Measurements from ENCODE around the gene IMP3. TPM values are rescaled to one million over a fixed set of nuclear protein-coding genes. Genes with fewer than 3 reads are reported as not detected.

IMP3 gene
- total RNA-seq, 1 experiment from 2014 or later = 56.0 TPM

GRCh38 chr15:75675579-75676404 lies 35.8 kb upstream of the IMP3 start:
- ChIA-PET CTCF (no interaction called here), POLR2A (interaction anchor here (0.5 kb wide), 1 partner anchor 143 kb away, joined by 6 read pairs; no protein-coding TSS in a partner anchor)
- no TSS peak for BruUV-seq (replicated peaks)
- H3K9me3 ChIP-seq (ENCODE audit: control insufficient read depth, insufficient read depth, low read depth, low read length) = no peaks in the 10 kb centered on the region
- no peak overlapping the region for H3K4me3 ChIP-seq (ENCODE audit: low read depth in 2 of 2, low read length in 2 of 2)
- no peaks in the 10 kb centered on the region for H3K36me3 ChIP-seq (ENCODE audit: control insufficient read depth, insufficient read depth, low read length)
- ATAC-seq (no peak), DNase-seq (ENCODE audit: low read depth, low spot score) (no peak)
- no peaks in the 10 kb centered on the region for H3K27me3 ChIP-seq (ENCODE audit: control insufficient read depth, insufficient read depth, low read length)
- peaks cover 25% of the 10 kb centered on the region for H3K4me1 ChIP-seq (ENCODE audit: control insufficient read depth, insufficient read depth, low read length)
- intact Hi-C loops (cut with micrococcal nuclease; ENCODE audit: unreplicated experiment) (no loop called here), in situ Hi-C loops (cut with HindIII; ENCODE audit: low pct_unique_long_range_greater_than_20kb, low sequenced_read_pairs) (no loop called here)
- TF ChIP-seq CTCF (IDR thresholded peaks at IDR 0.05) (no peak), REST (IDR thresholded peaks at IDR 0.05; ENCODE audit: insufficient read depth in 1 of 2, low read depth in 2 of 2, low read length in 1 of 2) (no peak), TCF7L2 (IDR thresholded peaks at IDR 0.05; ENCODE audit: low read depth, low read length) (no peak), POLR2AphosphoS5 (IDR thresholded peaks at IDR 0.05; ENCODE audit: low read depth, low read length) (no peak), SIN3A (IDR thresholded peaks at IDR 0.05; ENCODE audit: borderline replicate concordance, insufficient read depth, low read depth, low read length) (no peak)
- H3K27ac ChIP-seq (ENCODE audit: low read length) = no peak overlapping the region

GRCh38 chr15:75674366-75674765 lies 34.3 kb upstream of the IMP3 start:
- in situ Hi-C loops (cut with HindIII; ENCODE audit: low pct_unique_long_range_greater_than_20kb, low sequenced_read_pairs) = no loop called here

More at GRCh38 chr15:75674366-75674765, 34.3 kb upstream of the IMP3 start:
- CTCF ChIA-PET = no interaction called here
- peaks cover 25% of the 10 kb centered on the region for H3K4me1 ChIP-seq (ENCODE audit: control insufficient read depth, insufficient read depth, low read length)
- no peak overlapping the region for H3K4me3 ChIP-seq (ENCODE audit: low read depth in 2 of 2, low read length in 2 of 2)
- DNase-seq (ENCODE audit: low read depth, low spot score) = no peak
- no peaks in the 10 kb centered on the region for H3K27me3 ChIP-seq (ENCODE audit: control insufficient read depth, insufficient read depth, low read length)
- POLR2A ChIA-PET = no interaction called here
- no peaks in the 10 kb centered on the region for H3K36me3 ChIP-seq (ENCODE audit: control insufficient read depth, insufficient read depth, low read length)
- no peak for TF ChIP-seq SIN3A (IDR thresholded peaks at IDR 0.05; ENCODE audit: borderline replicate concordance, insufficient read depth, low read depth, low read length)
- no peak for TF ChIP-seq POLR2AphosphoS5 (IDR thresholded peaks at IDR 0.05; ENCODE audit: low read depth, low read length)
- no peak for TF ChIP-seq CTCF (IDR thresholded peaks at IDR 0.05)
- TF ChIP-seq REST (IDR thresholded peaks at IDR 0.05; ENCODE audit: insufficient read depth in 1 of 2, low read depth in 2 of 2, low read length in 1 of 2) = no peak
- TF ChIP-seq TCF7L2 (IDR thresholded peaks at IDR 0.05; ENCODE audit: low read depth, low read length) = no peak
- no peak for ATAC-seq
- intact Hi-C loops (cut with micrococcal nuclease; ENCODE audit: unreplicated experiment) = no loop called here
- H3K27ac ChIP-seq (ENCODE audit: low read length) = no peak overlapping the region; the same call in 1 of the 2 replicates
- no peaks in the 10 kb centered on the region for H3K9me3 ChIP-seq (ENCODE audit: control insufficient read depth, insufficient read depth, low read depth, low read length)
- BruUV-seq (replicated peaks) = no TSS peak
